GM18511 (cell line): Measurements from ENCODE around the gene KCNH1.
"Not testable (repeated sequence)": the region's sequence is repeated elsewhere in the genome, so short reads cannot be mapped to it uniquely, and the experiment has no call there.

ENCODE experiments used
- ATAC-seq: cut with Tn5 transposase; IDR thresholded peaks from one replicate; pipeline ENCODE4 v1.9.1; 2021; ENCODE audit warnings: mild to moderate bottlenecking, moderate library complexity; ENCODE audit not compliant: unreplicated experiment

Gene KCNH1

GRCh38 chr1:211099393-211099792 is 34.6 kb downstream of the KCNH1 start:
- no peak for ATAC-seq

DNA sequence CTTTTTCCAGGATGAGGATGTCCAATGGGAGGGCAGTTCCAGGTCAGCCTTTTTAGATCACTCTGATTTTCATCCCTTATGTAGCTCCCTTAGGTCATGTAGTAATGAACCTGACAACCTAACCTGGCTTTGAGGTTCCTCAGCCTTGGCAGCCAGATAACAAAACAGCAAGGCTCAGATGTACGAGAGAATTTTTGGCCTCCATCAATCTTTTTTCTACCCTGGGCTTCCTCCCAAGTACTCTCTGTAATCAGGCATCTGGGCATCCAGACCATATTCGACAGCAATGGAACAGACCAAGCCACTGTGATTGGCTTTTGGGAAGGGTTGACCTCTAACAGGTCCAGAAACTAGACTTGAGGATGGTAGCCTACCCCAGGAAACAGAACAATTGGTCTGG is 38.6 kb downstream of the KCNH1 start:
- ATAC-seq: no peak

DNA sequence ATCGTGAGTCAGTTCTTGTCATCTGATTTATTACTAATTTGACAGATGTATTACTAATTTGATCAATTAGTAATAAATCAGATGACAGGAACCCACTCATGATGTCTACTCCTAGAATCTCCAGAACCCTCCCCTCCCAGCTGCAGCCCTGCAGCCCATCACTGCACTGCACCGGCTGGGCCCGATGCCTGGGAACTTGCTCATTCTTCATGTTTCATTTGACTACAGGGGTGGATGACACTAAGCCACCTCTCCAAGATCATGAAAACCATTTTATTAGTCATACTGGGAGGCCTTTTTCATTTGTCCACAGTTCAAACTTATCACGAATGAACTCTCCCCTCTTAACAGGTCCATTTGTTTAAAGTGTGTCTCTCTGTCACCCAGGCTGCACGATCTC is 41.0 kb downstream of the KCNH1 start:
- no peak for ATAC-seq

GRCh38 chr1:211091867-211092266 is 42.1 kb downstream of the KCNH1 start:
- ATAC-seq: no peak

DNA sequence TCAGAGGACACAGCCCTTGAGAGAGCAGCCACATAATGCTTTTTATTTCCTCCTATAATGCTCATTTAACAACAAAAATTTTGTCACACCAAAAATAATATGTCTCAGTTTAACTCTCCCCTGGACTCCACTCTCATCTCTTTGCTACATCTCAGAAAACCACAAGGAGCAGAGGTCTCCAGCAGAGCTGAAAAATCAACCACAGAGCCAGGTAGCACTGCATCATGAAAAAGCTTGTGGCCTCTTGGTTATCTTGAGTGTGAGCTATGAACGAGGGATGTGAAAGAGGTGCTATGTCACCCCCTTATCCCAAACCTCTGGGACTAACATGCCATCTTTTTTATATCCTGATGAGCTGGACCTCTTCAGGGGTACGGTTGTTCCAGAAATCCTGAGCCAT is 44.4 kb downstream of the KCNH1 start:
- ATAC-seq: no peak

DNA sequence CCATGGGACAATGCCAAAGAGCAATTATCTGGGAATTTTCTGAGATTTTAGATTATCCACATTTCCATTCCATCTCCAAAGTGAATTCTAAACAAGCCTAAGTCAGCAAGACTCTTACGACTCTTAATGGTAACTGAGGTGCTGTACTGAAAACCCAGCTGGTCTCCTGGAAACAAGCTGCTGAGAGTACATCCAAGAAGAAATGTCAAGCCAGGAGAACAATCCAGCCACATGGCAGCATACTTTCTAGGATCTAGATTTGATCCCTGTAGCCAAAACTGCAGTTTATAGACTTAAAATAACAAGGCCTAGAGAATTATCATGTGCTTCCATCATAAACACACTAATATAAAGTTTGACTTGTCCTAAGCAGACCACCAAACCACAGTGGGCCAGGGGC is 45.8 kb downstream of the KCNH1 start:
- ATAC-seq: no peak

- no peak for ATAC-seq
Observed at GRCh38 chr1:211082824-211083223, 51.1 kb downstream of the KCNH1 start.

- ATAC-seq: not testable (repeated sequence)
Observed at GRCh38 chr1:211081447-211081846, 52.5 kb downstream of the KCNH1 start.

DNA sequence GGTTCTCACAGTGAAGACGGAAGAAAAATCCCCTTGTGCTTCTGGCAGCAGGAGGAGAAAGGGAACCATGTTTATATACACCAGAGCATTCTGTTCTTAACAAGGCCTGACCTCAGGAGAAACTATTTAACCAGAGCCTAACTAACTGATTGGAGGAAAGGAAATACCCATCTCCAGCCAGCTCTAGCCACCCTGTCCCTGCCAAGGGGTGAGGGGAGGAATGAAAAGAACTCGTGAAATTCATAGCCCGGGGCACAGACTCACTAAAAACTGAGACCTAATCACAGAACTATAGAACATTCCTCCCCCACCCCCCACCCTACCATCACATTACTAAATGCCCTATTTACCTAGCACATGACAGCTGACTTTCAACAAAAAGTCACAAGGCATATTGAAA is 65.0 kb downstream of the KCNH1 start:
- no peak for ATAC-seq

GRCh38 chr1:211066781-211067384 is 67.1 kb downstream of the KCNH1 start:
- ATAC-seq: no peak

- not testable (repeated sequence) for ATAC-seq
Observed at GRCh38 chr1:211041838-211042237, 92.1 kb downstream of the KCNH1 start.

DNA sequence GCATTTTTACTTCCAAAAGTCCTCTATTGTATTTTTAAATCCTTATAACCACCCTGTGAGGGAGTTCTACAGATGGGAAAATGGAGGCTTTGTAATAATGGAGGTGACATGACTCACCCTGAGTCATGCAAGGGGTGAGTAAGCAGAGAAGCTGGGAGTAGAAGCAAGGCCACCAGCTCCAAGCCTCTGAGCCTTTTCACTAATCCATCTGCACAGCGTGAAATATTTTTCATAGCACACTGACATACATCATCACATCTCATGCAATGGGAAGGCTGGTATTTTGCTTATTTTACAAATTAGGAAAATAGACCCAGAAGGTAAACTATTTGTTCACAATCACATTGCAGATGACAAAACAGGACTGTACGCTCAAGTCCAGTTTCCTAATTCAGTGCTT is 96.9 kb downstream of the KCNH1 start:
- ATAC-seq: no peak

DNA sequence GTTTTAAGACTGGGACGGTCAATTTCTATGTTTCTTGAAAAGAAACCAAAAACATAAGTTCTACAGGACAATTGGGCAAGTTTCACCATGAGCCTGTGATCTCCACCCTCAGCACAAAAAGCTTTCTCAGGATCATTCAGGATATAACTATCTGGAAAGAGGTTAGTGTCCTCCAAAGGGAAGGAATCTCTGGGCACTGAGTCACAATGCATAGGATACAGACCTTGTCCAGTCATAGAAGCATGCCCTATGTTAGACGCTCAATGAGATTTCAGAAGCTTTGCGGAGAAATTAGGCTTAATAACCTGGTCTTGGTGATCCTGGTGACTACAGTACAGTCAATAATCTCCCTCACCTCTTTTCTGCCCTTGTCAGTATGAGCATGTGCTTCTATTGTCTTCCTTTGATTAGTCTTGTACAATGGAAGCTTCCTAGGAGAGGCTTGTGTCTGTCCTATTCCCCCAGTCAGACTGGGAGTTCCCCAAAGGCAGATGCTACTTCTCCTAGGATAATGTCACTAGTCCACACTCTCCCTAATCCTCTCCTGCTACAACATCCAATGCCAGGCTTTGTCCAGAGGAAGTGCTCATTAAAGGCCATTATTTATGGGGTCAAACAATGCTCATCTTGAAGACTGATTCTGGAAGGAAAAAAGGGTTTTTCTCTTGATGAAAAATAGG is 97.4 kb downstream of the KCNH1 start:
- ATAC-seq: no peak

DNA sequence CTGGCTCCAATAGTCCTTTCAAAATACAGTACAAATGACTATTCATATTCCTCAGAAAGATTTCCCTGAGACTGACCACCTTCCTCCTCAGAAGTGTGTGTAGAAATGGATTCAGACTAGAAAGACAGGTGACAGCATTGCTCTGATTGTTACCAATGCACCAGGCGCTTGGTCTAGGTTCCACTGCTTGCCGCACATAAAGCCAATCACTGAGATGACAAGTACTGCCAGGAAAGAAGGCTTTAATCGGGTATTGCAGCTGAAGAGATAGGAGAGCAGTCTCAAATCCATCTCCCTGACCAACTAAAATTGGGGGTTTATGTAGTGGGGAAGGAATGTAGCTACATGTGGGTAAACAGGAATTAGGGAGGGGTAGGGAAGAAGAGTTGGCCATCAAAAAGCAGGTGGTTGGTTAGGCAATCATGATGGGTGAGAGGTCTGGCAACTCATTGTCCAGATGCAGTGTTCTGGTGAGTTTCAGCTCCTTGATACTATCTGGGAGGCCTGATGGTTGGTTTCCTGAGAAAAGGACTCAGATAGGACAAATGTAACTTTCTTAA is 98.0 kb downstream of the KCNH1 start:
- ATAC-seq: no peak

- ATAC-seq: no peak
Observed at GRCh38 chr1:211033921-211034525, 99.9 kb downstream of the KCNH1 start.

- ATAC-seq: no peak
Observed at GRCh38 chr1:211024901-211025300, 109.0 kb downstream of the KCNH1 start.

GRCh38 chr1:211019266-211019665 is 114.7 kb downstream of the KCNH1 start:
- ATAC-seq: no peak

- ATAC-seq: no peak
Observed at GRCh38 chr1:211018690-211019089, 115.3 kb downstream of the KCNH1 start.

GRCh38 chr1:211017075-211017718 is 116.8 kb downstream of the KCNH1 start:
- no peak for ATAC-seq

- ATAC-seq: no peak
Observed at GRCh38 chr1:211014275-211014674, 119.7 kb downstream of the KCNH1 start.

GRCh38 chr1:211013346-211014240 is 120.4 kb downstream of the KCNH1 start:
- ATAC-seq: no peak
